GM12891 (cell line): ENCODE measurements around the gene TGFA.

ENCODE experiments used
- POLR2A ChIP-seq: IDR thresholded peaks from 2 replicates; pipeline ENCODE4 v1.6.1; 2011; ENCODE audit warnings: low read depth, low read length, control low read depth
- POLR2AphosphoS5 ChIP-seq: IDR thresholded peaks from 2 replicates; pipeline ENCODE4 v1.6.1; 2011; ENCODE audit warnings: low read depth, low read length, control low read depth

DNA sequence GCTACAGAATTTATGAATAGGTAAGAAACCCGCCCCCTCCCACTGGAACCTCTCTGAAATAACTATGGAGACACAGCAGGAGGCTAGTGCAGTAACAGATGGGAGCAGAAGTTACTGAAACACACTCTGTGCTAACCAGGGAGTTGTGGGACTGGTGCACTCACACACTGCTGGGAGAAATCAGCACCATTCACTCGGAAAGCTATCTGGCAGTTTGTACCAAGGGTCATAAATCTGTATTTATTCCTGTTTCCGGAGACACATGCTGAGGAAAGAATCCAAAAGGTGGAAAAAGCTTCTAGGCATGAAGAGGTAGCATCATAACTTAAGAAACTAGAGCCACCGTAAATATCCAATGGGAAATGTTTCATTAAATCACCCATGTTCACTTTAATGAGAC lies 39.9 kb downstream of the TGFA start:
- TF ChIP-seq POLR2A (no peak), POLR2AphosphoS5 (no peak)
